Lower leg skin (tissue), 4 donors: ENCODE data around the gene RASSF10. TPM values are rescaled to one million over a fixed set of nuclear protein-coding genes. Genes with fewer than 3 reads are reported as not detected.

Source experiments
- DNase-seq, 2 donors: peaks; one replicate each; pipeline ENCODE4 v3.0.0-alpha.2; 2019; ENCODE audit warnings: low spot score in 2 of 2
- H3K4me3 ChIP-seq: fragments of 200-600 bp; sonication (generic); 2 replicates; pipeline ENCODE4 v1.5.1; 2017; ENCODE audit warnings: mild to moderate bottlenecking, low read depth; ENCODE audit not compliant: poor library complexity, severe bottlenecking
- POLR2A ChIP-seq, 2 donors: fragments of 450-650 bp; IDR thresholded peaks; one replicate each; pipeline ENCODE4 v1.6.1; 2016 to 2017; ENCODE audit warnings: antibody characterized with exemption in 2 of 2, mild to moderate bottlenecking in 1 of 2, moderate library complexity in 1 of 2
- WGBS, 2 donors: methylation state at CpG; one replicate each; pipeline ENCODE4 v1.1.5; 2018; 5-methylcytosine and 5-hydroxymethylcytosine counted together
- intact Hi-C: fragments of 100-400 bp; cut with DNase I; formaldehyde crosslinking; loops from one replicate; pipeline ENCODE4 v1.15.0; 2023; ENCODE audit warnings: low total_unique reads
- total RNA-seq, 4 donors: library from RNA; depleted of rRNA; stranded (reverse); fragments of >200 nt; gene quantifications; one replicate each; pipeline ENCODE4 v1.1.0, GENCODE V29; 2016
- TF ChIP-seq, protein P1 (sequence below), 3 donors: fragments of 450-650 bp; IDR thresholded peaks; one replicate each; pipeline ENCODE4 v1.5.1; 2016; ENCODE audit warnings: antibody characterized with exemption in 3 of 3, mild to moderate bottlenecking in 3 of 3, moderate library complexity in 2 of 3

The RASSF10 gene
- total RNA-seq, 4 donors from 2014 or later, result 12.1 to 29.9 (median 20.3) TPM

DNA sequence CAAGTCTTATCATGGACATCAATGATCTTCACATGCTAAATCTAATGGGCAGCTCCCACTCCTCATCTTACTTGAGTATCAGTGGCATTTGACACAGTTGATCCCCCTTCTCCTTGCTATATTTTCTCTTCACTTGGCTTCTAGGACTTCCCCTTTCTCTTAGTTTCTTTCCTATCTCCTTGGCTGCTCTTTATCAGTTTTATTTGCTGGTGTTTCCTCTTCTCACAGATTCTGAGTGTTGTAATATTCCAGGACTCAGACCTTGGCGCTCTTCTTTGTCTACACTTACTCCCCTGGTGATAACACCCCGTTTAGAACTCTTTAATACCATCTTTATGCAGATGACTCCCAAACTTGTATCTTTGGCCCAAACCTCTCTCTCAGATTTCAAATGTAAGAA, 33.9 kb upstream of the RASSF10 start:
- DNase-seq, result no peak
- TF ChIP-seq, protein P1, sequence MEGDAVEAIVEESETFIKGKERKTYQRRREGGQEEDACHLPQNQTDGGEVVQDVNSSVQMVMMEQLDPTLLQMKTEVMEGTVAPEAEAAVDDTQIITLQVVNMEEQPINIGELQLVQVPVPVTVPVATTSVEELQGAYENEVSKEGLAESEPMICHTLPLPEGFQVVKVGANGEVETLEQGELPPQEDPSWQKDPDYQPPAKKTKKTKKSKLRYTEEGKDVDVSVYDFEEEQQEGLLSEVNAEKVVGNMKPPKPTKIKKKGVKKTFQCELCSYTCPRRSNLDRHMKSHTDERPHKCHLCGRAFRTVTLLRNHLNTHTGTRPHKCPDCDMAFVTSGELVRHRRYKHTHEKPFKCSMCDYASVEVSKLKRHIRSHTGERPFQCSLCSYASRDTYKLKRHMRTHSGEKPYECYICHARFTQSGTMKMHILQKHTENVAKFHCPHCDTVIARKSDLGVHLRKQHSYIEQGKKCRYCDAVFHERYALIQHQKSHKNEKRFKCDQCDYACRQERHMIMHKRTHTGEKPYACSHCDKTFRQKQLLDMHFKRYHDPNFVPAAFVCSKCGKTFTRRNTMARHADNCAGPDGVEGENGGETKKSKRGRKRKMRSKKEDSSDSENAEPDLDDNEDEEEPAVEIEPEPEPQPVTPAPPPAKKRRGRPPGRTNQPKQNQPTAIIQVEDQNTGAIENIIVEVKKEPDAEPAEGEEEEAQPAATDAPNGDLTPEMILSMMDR (IDR thresholded peaks at IDR 0.05), result no peak
- no peak for TF ChIP-seq POLR2A (IDR thresholded peaks at IDR 0.05)
- H3K4me3 ChIP-seq, result no peak overlapping the region
- 78 to 86% methylated on average over 2 of the region's 2 CpGs for WGBS, 2 donors
- intact Hi-C loops, result no loop called here

DNA sequence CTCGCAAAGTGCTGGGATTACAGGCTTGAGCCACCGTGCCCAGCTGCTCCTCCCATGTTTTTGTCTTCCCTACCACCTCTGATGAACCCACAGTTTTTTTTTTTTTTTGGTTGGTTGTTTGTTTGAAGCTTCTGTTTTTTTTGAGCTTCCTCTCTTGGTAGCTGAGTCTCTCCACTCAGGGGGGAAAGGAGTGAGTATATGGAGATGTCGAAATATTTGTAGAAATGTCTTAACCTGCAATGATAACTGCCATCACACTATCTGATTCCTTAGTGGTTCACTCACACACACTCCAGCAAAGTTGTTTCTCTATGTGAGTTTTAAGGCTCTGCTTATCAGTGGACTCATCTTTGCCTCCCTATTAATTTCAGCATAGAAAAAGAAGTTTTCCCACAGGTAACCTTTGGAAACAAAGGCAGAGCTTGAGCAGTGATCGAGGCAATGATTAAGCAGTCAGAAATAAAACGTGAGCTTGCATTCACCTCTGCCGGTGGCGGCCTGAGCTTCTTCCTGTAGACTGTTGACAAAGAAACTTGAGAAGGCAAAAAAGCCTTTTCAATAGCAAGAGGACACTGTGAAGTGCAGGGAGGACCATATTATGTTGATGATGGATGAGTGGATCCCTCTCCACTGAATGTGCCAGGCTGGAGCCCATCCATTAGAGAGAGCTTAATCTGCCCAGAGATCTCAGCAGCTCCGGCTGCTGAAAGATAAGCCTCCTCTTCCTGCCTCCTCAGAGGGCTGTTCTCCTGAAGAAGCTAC, 29.0 kb upstream of the RASSF10 start:
- no peak overlapping the region for H3K4me3 ChIP-seq
- TF ChIP-seq, protein P1 (IDR thresholded peaks at IDR 0.05), result no peak
- no peak for TF ChIP-seq POLR2A (IDR thresholded peaks at IDR 0.05)
- intact Hi-C loops, result no loop called here
- DNase-seq, result no peak
- 64 to 66% methylated on average over 8 of the region's 8 CpGs for WGBS, 2 donors

DNA sequence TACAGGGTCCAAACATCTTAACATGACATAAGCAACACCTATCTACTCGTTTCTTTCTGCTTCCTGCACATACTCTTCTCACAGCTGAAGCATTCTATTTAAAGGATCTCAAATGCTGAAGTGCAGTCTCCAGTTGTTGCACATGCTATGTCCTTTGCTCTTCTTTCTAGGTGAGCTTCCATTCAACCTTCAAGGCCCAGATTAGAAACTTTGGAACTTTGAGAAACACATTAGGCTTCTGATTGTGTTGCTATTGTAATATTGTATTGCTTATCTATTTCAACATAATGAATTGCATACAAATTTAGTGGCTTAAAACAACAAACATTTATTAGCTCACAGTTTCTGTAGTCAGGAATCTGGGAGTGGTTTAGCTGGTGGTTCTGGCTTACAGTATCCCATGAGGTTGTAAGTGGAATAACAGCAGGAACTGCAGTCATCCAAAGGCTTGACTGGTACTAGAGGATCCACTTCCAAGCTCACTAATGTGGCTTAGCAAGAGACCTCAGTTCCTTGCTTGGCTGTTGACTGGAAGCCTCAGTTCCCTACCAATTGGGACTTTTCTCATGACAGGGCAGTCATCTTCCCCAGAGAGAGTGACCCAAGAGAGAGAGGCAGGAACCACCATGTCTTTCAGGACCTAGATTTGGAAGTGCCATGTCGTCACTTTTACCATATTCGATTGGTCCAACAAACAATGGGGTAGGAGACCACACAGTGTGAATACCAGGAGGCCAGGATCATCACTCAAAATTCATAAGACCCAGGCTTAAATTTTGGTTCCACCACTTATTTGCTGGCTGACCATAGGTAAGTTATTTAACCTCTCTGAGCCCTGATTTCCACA, 27.2 kb upstream of the RASSF10 start:
- 80% methylated on average over 3 of the region's 3 CpGs for WGBS, 2 donors
- no peak overlapping the region for H3K4me3 ChIP-seq
- DNase-seq, result no peak
- no peak for TF ChIP-seq POLR2A (IDR thresholded peaks at IDR 0.05)
- TF ChIP-seq, protein P1 (IDR thresholded peaks at IDR 0.05), result no peak
- intact Hi-C loops, result no loop called here

DNA sequence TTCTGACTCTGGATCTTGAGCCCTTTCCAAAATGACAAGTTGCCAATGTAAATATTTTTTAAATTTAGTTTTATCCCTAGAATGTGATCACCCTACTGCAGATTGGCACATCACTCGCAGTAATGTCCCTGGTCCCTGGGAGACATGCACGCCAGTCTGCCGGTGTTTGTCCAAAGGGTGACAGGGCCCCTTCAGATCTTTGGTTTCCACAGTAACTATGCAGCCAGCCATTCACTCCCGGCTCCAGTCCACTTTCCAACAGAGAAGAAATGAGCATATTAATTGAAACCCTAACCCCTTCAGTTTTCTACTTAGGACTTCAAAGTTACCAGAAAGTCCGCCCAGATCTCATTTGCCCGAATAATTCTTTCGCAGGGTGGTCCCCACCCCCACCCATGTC, 25.8 kb upstream of the RASSF10 start:
- DNase-seq, result no peak
- intact Hi-C loops, result no loop called here
- 71 to 86% methylated on average over 7 of the region's 7 CpGs for WGBS, 2 donors

DNA sequence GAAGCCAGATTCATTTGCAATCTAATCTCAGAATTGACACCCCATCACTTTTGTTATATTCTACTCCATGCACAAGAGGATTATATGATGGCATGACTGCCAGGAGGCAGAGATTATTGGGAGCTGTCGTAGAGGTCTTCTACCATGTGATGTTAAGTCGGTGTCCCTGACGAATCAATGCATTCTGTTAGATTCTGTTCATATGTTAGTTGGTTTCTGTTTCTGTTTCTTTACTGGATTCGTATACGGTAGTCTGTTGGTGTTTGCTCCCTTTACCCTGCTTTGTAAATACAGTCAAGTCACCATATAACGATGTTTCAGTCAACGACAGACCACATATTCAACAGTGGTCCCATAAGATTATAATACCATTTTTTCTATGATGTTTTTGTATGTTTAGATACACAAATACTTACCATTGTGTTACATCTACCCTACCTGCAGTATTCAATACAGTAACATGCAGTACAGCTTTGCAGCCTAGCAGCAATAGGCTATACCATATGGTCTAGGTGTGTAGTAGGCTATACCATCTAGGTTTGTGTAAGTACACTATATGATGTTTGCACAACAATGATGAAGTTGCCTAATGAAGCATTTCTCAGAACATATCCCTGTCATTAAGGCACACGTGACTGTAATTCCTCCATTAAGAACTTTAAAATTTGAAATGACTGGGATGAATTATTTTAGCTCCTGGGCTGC, 22.8 kb upstream of the RASSF10 start:
- intact Hi-C loops, result no loop called here
- WGBS, 2 donors, result 89 to 91% methylated on average over 8 of the region's 8 CpGs
- DNase-seq, result no peak
- H3K4me3 ChIP-seq, result no peak overlapping the region
- TF ChIP-seq, protein P1 (IDR thresholded peaks at IDR 0.05), result no peak
- no peak for TF ChIP-seq POLR2A (IDR thresholded peaks at IDR 0.05)

More for the DNA sequence above, 25.8 kb upstream of the RASSF10 start:
- H3K4me3 ChIP-seq, result no peak overlapping the region
- TF ChIP-seq, protein P1 (IDR thresholded peaks at IDR 0.05), result no peak
- TF ChIP-seq POLR2A (IDR thresholded peaks at IDR 0.05), result no peak
